MM.1S (cell line): ENCODE measurements around the gene LIPG.

Experiments
- DNase-seq: peaks from one replicate; pipeline ENCODE4 v3.0.0-alpha.2; 2015
- H2AFZ ChIP-seq: fragments of 300-600 bp; sonication (generic); 2 replicates; pipeline ENCODE4 v1.6.0; 2016; ENCODE audit warnings: antibody characterized with exemption, low read length
- H3F3A ChIP-seq: fragments of 300-600 bp; sonication (generic); 2 replicates; pipeline ENCODE4 v1.6.1; 2016; ENCODE audit warnings: mild to moderate bottlenecking, antibody characterized with exemption, low read length, moderate library complexity, mixed read lengths; ENCODE audit not compliant: insufficient read depth
- H3K27ac ChIP-seq: fragments of 300-600 bp; sonication (generic); 2 replicates; pipeline ENCODE4 v1.5.1; 2016; ENCODE audit warnings: mild to moderate bottlenecking, low read length
- H3K27me3 ChIP-seq: fragments of 300-600 bp; sonication (generic); replicated peaks from 2 replicates; pipeline ENCODE4 v1.6.0; 2016; ENCODE audit warnings: low read length; ENCODE audit not compliant: insufficient read depth
- H3K36me3 ChIP-seq: fragments of 300-600 bp; sonication (generic); replicated peaks from 2 replicates; pipeline ENCODE4 v1.6.1; 2016; ENCODE audit warnings: mild to moderate bottlenecking, low read length, mixed read lengths; ENCODE audit not compliant: insufficient read depth
- H3K4me1 ChIP-seq: fragments of 300-600 bp; sonication (generic); 2 replicates; pipeline ENCODE4 v1.6.1; 2016; ENCODE audit warnings: low read length, mixed read lengths
- H3K4me2 ChIP-seq: fragments of 300-600 bp; sonication (generic); 2 replicates; pipeline ENCODE4 v1.6.0; 2016; ENCODE audit warnings: low read depth, low read length
- H3K4me3 ChIP-seq: fragments of 300-600 bp; sonication (generic); 2 replicates; pipeline ENCODE4 v1.5.1; 2016; ENCODE audit warnings: low read length, mixed read lengths
- H3K79me2 ChIP-seq: fragments of 300-600 bp; sonication (generic); 2 replicates; pipeline ENCODE4 v1.6.1; 2016; ENCODE audit warnings: mixed run types, low read length, mixed read lengths
- H3K9ac ChIP-seq: fragments of 300-600 bp; sonication (generic); 2 replicates; pipeline ENCODE4 v1.6.1; 2016; ENCODE audit warnings: low read length, mixed read lengths
- H3K9me2 ChIP-seq: fragments of 300-600 bp; sonication (generic); replicated peaks from 2 replicates; pipeline ENCODE4 v1.6.1; 2016; ENCODE audit warnings: mild to moderate bottlenecking, low read length, mixed read lengths; ENCODE audit not compliant: insufficient read depth
- H3K9me3 ChIP-seq: fragments of 300-600 bp; sonication (generic); replicated peaks from 2 replicates; pipeline ENCODE4 v1.6.1; 2016; ENCODE audit warnings: mild to moderate bottlenecking, low read length, mixed read lengths; ENCODE audit not compliant: insufficient read depth
- H4K20me1 ChIP-seq: fragments of 300-600 bp; sonication (generic); 2 replicates; pipeline ENCODE4 v1.6.1; 2016; ENCODE audit warnings: mild to moderate bottlenecking, low read length, moderate library complexity, mixed read lengths; ENCODE audit not compliant: insufficient read depth
- CTCF ChIP-seq: fragments of 300-600 bp; sonication (generic); IDR thresholded peaks from 2 replicates; pipeline ENCODE4 v1.5.1; 2016; ENCODE audit warnings: antibody characterized with exemption, low read length, mixed read lengths
- EZH2 ChIP-seq: fragments of 300-600 bp; sonication (generic); optimal IDR thresholded peaks from 2 replicates; pipeline ENCODE3; 2017; ENCODE audit warnings: low read depth, mild to moderate bottlenecking, antibody characterized with exemption, low read length, mixed read lengths
- EZH2phosphoT487 ChIP-seq: fragments of 300-600 bp; sonication (generic); IDR thresholded peaks from 2 replicates; pipeline ENCODE4 v1.6.1; 2018; ENCODE audit warnings: antibody characterized with exemption, low read length

Gene LIPG

DNA sequence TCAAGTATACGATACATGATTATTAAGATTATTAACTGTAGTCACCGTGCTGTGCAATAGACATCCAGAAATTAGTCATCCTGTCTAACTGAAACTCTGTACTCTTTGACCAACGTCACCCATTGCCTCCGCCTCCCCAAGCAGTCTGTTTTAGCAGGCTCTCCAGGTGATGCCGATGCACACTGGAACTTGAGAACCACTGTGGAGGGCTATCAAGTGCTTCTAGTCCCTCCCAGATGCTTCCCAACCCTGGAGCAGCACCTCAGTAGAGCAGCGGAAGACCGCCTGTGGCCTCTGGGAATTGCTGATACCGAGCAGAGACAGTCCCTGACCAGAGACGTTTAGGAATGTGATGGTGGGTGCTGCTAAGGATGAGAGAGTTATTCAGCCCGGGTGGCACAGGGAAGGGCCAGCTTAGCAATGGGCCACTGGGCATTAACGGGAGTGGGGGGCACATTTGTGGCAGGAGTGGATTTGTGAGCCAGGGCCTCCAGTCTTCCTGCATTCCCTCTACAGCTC is 50.7 kb downstream of the LIPG start:
- DNase-seq: no peak
- TF ChIP-seq CTCF: no peak
- TF ChIP-seq EZH2phosphoT487: no peak
- no peak for TF ChIP-seq EZH2
- Histone ChIP-seq H3K36me3 (no peaks in the 10 kb centered on the region), H3K4me1 (no peaks in the 10 kb centered on the region), H4K20me1 (no peaks in the 10 kb centered on the region), H3K4me3 (no peak overlapping the region), H3K9ac (no peak overlapping the region), H2AFZ (no peak overlapping the region), H3K27ac (no peak overlapping the region), H3K27me3 (no peaks in the 10 kb centered on the region), H3K4me2 (no peak overlapping the region), H3K9me3 (no peaks in the 10 kb centered on the region), H3K79me2 (no peaks in the 10 kb centered on the region), H3K9me2 (no peaks in the 10 kb centered on the region), H3F3A (no peaks in the 10 kb centered on the region)

DNA sequence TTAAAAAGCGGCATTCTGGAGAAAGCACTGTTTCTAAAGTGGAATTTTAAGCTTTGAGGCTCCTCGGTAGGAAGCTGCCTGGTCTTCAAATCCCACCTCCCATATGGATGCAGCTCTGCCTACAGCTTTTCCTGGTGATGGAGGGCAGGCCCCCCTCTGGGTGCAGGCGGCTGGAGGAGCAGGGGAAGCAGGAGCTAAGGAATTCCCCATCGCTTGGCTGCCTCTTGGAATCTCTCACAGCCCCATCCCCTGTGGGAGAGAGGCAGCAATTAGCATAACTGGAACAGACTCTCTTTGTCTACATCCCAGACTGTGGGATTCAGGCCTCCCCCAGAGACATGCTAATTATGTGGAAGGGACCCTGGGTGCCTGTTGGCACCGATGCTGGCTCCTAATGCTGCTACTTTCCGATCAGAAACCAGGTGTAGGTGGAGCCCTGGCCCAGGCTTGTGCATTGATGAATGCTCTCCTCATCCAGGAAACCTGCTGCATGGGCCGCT is 51.3 kb downstream of the LIPG start:
- H3K9ac ChIP-seq: no peak overlapping the region
- H4K20me1 ChIP-seq: no peaks in the 10 kb centered on the region
- H3F3A ChIP-seq: no peaks in the 10 kb centered on the region
- H3K79me2 ChIP-seq: no peaks in the 10 kb centered on the region
- no peak overlapping the region for H2AFZ ChIP-seq
- H3K27ac ChIP-seq: no peak overlapping the region
- H3K36me3 ChIP-seq: no peaks in the 10 kb centered on the region
- H3K4me1 ChIP-seq: no peaks in the 10 kb centered on the region
- H3K4me2 ChIP-seq: no peak overlapping the region
- no peak overlapping the region for H3K4me3 ChIP-seq
- H3K9me2 ChIP-seq: no peaks in the 10 kb centered on the region
- H3K9me3 ChIP-seq: no peaks in the 10 kb centered on the region
- no peak for TF ChIP-seq EZH2
- TF ChIP-seq CTCF: no peak
- no peak for TF ChIP-seq EZH2phosphoT487
- H3K27me3 ChIP-seq: no peaks in the 10 kb centered on the region
- no peak for DNase-seq

DNA sequence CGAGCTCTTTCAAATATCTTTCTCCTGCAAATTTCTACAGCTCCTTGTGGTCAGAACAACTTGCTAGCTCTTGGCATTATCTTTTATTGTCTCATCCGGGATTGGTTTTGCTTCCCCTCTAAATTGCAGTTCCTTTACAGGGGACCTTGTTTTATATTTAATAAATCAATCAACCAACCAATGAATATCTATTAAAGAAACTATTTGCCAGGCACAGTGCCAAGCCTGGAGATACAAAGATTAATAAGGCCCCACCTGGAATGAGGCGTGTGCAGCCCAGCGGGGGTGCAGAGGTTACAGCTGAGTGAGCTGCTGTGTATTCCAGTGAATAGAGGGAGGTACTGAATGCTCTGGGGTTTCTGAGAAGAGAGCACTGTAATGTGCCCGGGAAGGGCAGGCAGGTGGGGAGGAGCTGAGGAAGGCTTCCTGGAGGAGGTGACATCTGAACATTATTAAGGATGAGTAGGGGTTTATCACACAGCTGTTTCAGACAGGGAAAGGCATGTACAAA is 51.8 kb downstream of the LIPG start:
- Histone ChIP-seq H3K4me1 (no peaks in the 10 kb centered on the region), H3K36me3 (no peaks in the 10 kb centered on the region), H3K4me3 (no peak overlapping the region), H2AFZ (no peak overlapping the region), H3K9me3 (no peaks in the 10 kb centered on the region), H3K4me2 (no peak overlapping the region), H3K9ac (no peak overlapping the region), H3F3A (no peaks in the 10 kb centered on the region), H3K79me2 (no peaks in the 10 kb centered on the region), H3K27me3 (no peaks in the 10 kb centered on the region), H3K9me2 (no peaks in the 10 kb centered on the region), H3K27ac (no peak overlapping the region), H4K20me1 (no peaks in the 10 kb centered on the region)
- TF ChIP-seq CTCF: no peak
- no peak for TF ChIP-seq EZH2
- no peak for TF ChIP-seq EZH2phosphoT487
- no peak for DNase-seq
